GM12874 (cell line): ENCODE data around the gene LHPP.

ENCODE experiments used
- TF ChIP-seq, protein P1 (sequence below): IDR thresholded peaks from 2 replicates; pipeline ENCODE4 v1.5.1; 2011; ENCODE audit warnings: low read depth, mild to moderate bottlenecking, control low read depth, low read length, moderate library complexity; ENCODE audit not compliant: insufficient read depth

LHPP gene

DNA sequence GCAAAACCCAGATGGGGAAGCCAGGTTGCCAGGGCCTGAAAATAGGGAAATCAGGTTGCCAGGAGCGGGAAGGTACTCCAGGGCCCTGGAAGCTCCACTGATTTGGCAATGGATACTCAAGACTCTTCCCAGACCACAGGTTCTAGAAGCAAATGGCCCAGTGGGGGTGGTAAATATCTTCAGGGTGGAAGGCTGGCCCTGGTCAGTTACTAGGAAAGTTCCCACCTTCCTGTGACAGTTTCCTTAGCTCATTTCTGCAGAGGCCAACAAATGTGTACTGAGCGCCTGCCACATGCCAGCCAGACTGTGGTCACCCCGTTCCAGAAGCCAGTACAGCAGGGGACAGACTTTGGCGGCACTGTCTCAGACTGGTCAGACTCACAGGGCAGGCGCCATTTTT is 168.9 kb downstream of the LHPP start:
- TF ChIP-seq, protein P1, sequence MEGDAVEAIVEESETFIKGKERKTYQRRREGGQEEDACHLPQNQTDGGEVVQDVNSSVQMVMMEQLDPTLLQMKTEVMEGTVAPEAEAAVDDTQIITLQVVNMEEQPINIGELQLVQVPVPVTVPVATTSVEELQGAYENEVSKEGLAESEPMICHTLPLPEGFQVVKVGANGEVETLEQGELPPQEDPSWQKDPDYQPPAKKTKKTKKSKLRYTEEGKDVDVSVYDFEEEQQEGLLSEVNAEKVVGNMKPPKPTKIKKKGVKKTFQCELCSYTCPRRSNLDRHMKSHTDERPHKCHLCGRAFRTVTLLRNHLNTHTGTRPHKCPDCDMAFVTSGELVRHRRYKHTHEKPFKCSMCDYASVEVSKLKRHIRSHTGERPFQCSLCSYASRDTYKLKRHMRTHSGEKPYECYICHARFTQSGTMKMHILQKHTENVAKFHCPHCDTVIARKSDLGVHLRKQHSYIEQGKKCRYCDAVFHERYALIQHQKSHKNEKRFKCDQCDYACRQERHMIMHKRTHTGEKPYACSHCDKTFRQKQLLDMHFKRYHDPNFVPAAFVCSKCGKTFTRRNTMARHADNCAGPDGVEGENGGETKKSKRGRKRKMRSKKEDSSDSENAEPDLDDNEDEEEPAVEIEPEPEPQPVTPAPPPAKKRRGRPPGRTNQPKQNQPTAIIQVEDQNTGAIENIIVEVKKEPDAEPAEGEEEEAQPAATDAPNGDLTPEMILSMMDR, result no peak

DNA sequence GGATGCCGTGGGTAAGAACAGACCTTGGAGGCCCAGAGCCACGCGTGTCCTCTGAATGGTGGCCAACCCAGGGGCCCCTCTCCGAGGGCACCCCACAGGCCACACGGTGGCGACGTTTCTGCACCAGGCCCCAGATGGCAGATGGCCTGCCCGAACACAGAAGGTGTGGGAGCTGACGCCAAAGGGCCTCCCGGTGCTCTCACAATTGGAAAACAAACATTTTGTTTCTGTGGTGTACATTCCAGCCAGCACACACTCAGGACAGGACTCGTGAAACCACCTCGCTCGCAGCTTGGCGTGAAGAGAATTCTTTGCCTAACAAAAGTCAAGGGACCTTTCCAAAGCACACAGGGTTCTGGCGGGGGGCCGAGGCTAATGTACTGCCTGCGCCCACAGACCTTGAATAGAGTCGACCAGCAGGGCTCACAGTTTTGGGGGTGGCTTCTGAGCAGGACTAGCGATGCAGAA is 170.5 kb downstream of the LHPP start:
- TF ChIP-seq, protein P1, result peak; percentile 35; the same call in 1 of the 2 replicates

DNA sequence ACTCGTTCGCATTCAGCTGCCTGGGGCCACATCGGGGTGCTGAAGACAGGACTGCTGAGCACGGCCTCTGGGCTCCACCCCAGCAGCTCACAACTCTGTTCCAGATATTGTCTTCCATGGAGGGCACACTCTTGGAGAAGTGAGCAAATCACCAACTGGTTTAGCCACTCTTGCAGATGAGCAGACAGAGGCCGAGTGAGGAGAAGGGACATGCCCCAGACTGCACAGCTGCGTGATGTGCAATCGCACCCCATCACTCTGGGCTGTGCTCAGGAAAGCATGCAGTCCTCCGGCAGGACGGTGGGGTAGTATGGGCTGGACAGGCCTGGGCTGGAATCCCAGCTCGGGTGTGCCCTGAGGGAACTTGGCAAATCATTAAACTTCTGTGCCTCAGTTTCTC is 170.9 kb downstream of the LHPP start:
- TF ChIP-seq, protein P1, result no peak

DNA sequence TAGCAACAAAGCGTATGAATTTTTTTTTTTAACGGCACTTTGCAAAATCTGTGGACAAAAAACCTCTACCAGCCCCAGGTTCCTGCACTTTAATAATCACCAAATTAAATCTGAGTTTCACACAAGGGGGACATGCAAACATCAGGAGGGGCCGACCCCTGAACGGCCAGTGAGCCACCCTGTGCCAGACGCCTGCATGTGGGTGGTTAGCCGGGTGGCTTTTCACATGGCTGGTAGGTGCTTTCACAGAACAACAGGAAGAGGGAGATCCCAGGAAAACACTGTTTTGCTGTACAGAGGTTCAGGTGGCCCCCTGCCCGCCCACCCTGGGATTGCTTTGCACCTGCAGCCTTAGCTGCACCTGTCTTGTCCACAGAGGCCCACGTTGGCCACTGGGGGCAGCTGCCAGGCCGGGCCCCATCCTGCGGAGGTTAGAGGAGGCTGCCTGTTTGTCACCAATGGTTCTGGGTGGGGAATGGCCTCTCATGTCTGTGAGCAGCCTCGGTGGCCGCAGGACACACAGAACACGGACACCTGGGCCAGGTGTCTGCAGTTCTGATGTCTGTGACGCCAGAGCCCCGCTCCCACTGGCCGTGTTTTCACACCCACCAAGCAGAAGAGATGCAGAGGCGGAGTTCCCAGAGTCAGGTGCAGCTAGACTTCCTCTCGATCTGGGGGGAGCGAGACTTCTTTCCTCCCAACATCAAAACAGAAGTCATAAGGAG is 174.8 kb downstream of the LHPP start:
- TF ChIP-seq, protein P1, result peak; percentile 37; the same call in 1 of the 2 replicates

DNA sequence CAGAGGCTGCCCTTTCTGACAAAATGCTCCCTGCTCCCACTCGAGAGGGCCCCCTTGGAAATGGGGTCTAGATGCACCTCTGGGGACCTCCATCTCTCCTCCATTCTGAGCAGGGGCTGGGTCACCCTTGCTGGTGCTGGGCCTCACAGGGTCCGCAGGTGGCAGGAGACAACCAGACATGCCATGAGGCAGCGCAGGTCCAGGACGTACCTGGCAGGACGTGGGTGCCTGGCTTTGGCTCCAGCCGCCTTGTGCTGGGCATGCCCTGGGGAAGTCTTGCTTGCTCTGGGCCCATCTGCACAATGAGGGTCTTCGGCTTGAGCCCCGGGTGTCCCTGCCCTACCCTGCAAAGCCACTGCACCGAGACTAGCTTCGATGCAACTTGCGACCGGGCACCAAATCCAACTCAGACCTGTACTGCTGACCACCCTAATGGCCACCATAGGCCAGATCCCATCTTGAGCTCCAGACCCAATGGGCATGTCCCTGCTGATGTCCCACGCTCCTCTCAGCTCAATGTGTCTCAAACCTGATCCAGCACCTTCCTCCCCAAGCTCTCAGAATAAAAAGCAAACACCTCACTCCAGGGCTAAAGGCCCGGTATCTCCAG is 175.6 kb downstream of the LHPP start:
- TF ChIP-seq, protein P1, result no peak

DNA sequence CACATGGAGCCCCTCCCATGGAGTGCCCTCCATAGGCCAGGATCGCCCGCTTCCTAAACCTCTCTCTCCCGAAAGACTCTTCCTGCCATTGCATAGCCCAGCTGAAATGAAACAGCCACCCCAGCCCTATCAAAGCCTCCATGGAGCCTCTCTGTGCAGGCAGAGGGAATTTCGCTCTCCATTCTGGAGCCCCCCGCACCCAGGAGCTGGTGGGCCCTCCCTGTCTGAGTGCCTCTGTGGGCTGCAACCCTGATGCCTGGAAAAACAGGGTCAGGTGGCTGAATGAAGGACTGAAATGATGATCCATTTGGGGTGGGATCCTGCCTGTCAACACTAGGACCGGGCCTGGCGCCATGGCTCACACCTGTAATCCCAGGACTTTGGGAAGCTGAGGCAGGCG is 176.1 kb downstream of the LHPP start:
- TF ChIP-seq, protein P1, result no peak

DNA sequence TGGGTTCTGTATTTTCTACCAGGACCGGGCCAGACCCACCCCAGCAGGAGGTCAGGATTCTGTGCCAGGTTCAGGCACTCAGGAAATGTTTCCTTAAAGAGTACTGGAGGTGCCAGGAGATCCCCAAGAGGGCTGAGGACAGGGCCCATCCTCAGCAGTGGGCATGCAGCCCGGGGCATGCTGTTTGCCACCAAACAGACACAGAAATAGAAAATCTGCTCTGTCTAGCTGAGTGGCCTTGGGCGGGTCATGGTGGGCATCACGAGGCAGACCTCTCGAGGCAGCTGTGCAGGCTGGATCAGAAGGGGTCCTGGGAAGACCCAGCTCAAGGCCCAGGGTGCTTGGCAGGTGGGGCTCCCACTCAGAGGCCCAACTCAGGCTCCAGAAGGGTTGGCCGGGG is 177.6 kb downstream of the LHPP start:
- TF ChIP-seq, protein P1, result no peak
